ENCODE data around the gene CAPN11. TPM values are rescaled to one million over a fixed set of nuclear protein-coding genes. Genes with fewer than 3 reads are reported as not detected.

CAPN11 gene
- total RNA-seq, 1 donor from 2014 or later = 0.07 TPM

DNA sequence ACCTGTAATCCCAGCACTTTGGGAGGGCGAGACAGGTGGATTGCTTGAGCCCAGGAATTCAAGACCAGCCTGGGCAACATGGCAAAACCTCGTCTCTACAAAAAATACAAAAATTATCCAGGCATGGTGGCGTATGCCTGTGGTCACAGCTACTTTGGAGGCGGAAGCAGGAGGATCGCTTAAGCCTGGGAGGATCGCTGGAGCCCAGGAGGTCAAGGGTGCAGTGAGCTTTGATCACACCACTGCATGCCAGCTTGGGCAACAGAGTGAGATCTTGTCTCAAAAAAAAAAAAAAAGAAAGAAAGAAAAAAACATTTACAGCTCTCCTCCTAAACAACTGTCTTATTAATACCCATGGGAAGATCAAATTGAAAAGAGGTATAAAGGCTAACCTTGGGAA is 49.3 kb downstream of the CAPN11 start:
- no peak overlapping the region for H3K4me3 Mint-ChIP-seq (ENCODE audit: unreplicated experiment)
- H3K27me3 Mint-ChIP-seq (ENCODE audit: low read depth) = no peaks in the 10 kb centered on the region
- no peaks in the 10 kb centered on the region for H3K9me3 Mint-ChIP-seq (ENCODE audit: low read depth)
- H3K4me1 Mint-ChIP-seq (ENCODE audit: low read depth) = peaks cover 6% of the 10 kb centered on the region
- TF ChIP-seq, protein P1, sequence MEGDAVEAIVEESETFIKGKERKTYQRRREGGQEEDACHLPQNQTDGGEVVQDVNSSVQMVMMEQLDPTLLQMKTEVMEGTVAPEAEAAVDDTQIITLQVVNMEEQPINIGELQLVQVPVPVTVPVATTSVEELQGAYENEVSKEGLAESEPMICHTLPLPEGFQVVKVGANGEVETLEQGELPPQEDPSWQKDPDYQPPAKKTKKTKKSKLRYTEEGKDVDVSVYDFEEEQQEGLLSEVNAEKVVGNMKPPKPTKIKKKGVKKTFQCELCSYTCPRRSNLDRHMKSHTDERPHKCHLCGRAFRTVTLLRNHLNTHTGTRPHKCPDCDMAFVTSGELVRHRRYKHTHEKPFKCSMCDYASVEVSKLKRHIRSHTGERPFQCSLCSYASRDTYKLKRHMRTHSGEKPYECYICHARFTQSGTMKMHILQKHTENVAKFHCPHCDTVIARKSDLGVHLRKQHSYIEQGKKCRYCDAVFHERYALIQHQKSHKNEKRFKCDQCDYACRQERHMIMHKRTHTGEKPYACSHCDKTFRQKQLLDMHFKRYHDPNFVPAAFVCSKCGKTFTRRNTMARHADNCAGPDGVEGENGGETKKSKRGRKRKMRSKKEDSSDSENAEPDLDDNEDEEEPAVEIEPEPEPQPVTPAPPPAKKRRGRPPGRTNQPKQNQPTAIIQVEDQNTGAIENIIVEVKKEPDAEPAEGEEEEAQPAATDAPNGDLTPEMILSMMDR (IDR thresholded peaks at IDR 0.05) = no peak
- no peak for DNase-seq (ENCODE audit: low spot score)
- H3K27ac Mint-ChIP-seq (ENCODE audit: unreplicated experiment) = no peak overlapping the region
- no peaks in the 10 kb centered on the region for H3K36me3 Mint-ChIP-seq (ENCODE audit: low read depth)

DNA sequence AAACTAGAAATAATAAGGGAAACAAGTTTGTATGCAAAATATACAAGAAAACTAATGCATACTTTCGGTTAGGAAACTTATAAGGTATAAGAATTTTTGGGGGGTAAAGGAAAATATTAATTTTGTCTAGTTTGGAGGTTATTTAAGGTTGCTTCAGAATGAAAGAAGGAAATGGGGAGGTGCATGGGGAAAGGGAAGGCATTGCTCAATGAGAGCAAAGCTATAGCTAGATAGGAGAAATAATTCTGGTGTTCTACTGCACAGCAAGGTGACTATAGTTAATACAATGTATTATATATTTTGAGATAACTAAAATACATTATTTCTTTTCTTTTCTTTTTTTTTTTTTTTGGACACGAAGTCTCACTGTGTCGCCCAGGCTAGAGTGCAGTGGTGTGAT is 52.7 kb downstream of the CAPN11 start:
- H3K36me3 Mint-ChIP-seq (ENCODE audit: low read depth) = no peaks in the 10 kb centered on the region
- TF ChIP-seq, protein P1 (IDR thresholded peaks at IDR 0.05) = no peak
- DNase-seq (ENCODE audit: low spot score) = no peak
- H3K27ac Mint-ChIP-seq (ENCODE audit: unreplicated experiment) = no peak overlapping the region
- no peak overlapping the region for H3K4me3 Mint-ChIP-seq (ENCODE audit: unreplicated experiment)
- H3K27me3 Mint-ChIP-seq (ENCODE audit: low read depth) = no peaks in the 10 kb centered on the region
- H3K4me1 Mint-ChIP-seq (ENCODE audit: low read depth) = no peaks in the 10 kb centered on the region
- H3K9me3 Mint-ChIP-seq (ENCODE audit: low read depth) = no peaks in the 10 kb centered on the region

DNA sequence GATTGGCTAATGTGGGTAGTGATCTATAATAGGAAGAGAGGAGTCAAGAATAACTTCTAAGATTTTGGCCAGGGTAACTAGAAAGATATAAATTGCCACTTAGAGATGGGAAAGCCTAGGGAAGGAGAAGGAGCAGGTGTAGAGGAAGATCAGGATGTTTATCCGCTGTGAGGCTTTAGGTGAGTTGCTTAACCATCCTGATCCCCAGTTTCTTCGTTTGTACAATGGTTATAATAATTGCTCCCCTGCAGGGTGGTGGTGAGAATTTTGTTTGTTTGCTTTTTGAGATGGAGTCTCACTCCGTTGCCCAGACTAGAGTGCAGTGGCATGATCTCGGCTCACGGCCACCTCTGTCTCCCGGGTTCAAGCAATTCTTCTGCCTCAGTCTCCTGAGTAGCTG is 55.7 kb downstream of the CAPN11 start:
- H3K9me3 Mint-ChIP-seq (ENCODE audit: low read depth) = no peaks in the 10 kb centered on the region
- no peak for DNase-seq (ENCODE audit: low spot score)
- H3K36me3 Mint-ChIP-seq (ENCODE audit: low read depth) = no peaks in the 10 kb centered on the region
- TF ChIP-seq, protein P1 (IDR thresholded peaks at IDR 0.05) = no peak
- no peaks in the 10 kb centered on the region for H3K27me3 Mint-ChIP-seq (ENCODE audit: low read depth)
- H3K27ac Mint-ChIP-seq (ENCODE audit: unreplicated experiment) = no peak overlapping the region
- no peak overlapping the region for H3K4me3 Mint-ChIP-seq (ENCODE audit: unreplicated experiment)
- peaks cover 26% of the 10 kb centered on the region for H3K4me1 Mint-ChIP-seq (ENCODE audit: low read depth)

DNA sequence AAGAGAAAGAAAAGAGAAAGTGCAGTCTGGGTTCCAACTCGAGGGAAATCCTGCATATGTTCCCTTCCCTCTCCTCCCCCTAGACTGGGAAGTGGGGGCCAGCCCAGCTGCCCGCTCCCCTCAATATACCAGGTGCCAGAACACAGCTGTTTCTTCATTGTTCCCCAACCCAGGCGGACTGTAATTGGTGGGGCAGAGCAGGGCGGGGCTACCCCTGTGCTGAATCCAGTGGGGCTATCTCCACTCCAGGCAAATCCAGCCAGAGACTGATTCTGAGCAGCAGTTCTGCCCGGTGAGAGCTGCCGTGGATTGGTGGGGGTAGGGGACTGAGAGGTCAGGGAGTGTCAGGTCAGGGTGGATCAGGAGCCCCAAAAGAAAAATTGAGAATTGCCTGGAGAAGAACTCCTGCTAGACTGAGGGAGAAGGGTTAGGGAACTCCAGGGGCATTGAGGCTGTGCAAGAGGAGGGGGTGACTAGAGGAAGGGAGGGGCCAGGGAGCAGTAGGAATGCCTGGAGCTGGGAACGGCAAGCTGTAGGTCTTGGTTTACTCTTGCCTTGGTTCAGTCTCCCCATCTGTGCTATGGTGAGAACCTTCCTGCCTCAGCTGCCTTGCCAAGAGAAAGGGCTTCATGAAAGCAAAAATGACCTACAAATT is 58.2 kb downstream of the CAPN11 start, which contains the start of gene MYMX:
Gene MYMX (plus strand): TSS at position 250 of the 655 bp plus-strand sequence. CDS start 546 bp downstream, outside the sequence.
- DNase-seq (ENCODE audit: low spot score) = no peak
- H3K9me3 Mint-ChIP-seq (ENCODE audit: low read depth) = no peaks in the 10 kb centered on the region
- H3K4me3 Mint-ChIP-seq (ENCODE audit: unreplicated experiment) = no peak within 1 kb of the TSS
- H3K27ac Mint-ChIP-seq (ENCODE audit: unreplicated experiment) = no peak within 1 kb of the TSS
- H3K36me3 Mint-ChIP-seq (ENCODE audit: low read depth) = no peaks in the 10 kb centered on the region
- no peaks in the 10 kb centered on the region for H3K27me3 Mint-ChIP-seq (ENCODE audit: low read depth)
- TF ChIP-seq, protein P1 (IDR thresholded peaks at IDR 0.05) = no peak
- peaks cover 41% of the 10 kb centered on the region for H3K4me1 Mint-ChIP-seq (ENCODE audit: low read depth)

DNA sequence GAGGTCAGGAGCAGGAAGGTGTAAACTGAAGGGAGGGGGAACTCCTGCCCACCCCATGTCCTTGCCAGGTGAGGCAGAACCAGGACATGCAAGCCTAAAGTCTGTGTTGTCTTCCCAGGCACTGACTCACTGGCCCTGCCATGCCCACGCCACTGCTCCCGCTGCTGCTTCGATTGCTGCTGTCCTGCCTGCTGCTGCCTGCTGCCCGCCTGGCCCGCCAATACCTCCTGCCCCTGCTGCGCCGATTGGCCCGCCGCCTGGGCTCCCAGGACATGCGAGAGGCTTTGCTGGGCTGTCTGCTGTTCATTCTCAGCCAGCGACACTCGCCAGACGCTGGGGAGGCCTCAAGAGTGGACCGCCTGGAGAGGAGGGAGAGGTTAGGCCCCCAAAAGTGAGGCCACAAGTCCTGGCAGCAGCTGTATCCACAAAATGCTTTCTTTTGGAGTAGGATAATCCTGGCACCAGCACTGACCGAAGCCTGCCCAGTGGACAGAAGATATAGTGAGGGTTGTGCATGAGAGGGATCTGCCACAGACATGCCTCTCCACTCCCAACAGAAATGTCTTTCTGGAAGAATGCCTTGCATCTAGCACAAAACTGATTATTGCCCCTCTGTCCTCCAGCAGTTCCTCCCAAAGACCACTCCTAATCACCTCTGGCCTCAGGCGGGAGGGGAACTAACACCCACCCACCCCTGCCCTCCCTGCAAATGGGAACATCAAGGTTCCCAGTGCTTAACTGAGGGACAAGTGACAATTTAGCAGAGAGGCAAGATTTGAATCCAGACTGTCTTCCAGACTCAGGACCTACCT is 58.9 kb downstream of the CAPN11 start:
- no peak overlapping the region for H3K4me3 Mint-ChIP-seq (ENCODE audit: unreplicated experiment)
- no peak for DNase-seq (ENCODE audit: low spot score)
- H3K36me3 Mint-ChIP-seq (ENCODE audit: low read depth) = no peaks in the 10 kb centered on the region

More for the DNA sequence above, 58.9 kb downstream of the CAPN11 start:
- no peaks in the 10 kb centered on the region for H3K27me3 Mint-ChIP-seq (ENCODE audit: low read depth)
- peaks cover 48% of the 10 kb centered on the region for H3K4me1 Mint-ChIP-seq (ENCODE audit: low read depth)
- no peak overlapping the region for H3K27ac Mint-ChIP-seq (ENCODE audit: unreplicated experiment)
- TF ChIP-seq, protein P1 (IDR thresholded peaks at IDR 0.05) = no peak
- H3K9me3 Mint-ChIP-seq (ENCODE audit: low read depth) = no peaks in the 10 kb centered on the region
